H1 (cell line): ENCODE data around the gene COL26A1. TPM values are rescaled to one million over a fixed set of nuclear protein-coding genes. Genes with fewer than 3 reads are reported as not detected.

Source experiments
- CTCF ChIA-PET: fragments of 300-600 bp; sonication (Branson Sonifier 250); formaldehyde crosslinking; loops from one replicate; lab custom pipeline; 2021; ENCODE audit not compliant: partially characterized antibody; lab: Charles Lee
- POLR2A ChIA-PET: fragments of 300-600 bp; sonication (Branson Sonifier 250); formaldehyde crosslinking; loops from one replicate; lab custom pipeline; 2021; ENCODE audit warnings: inconsistent platforms; ENCODE audit not compliant: partially characterized antibody; lab: Charles Lee
- DNase-seq, 2 experiments: peaks; one replicate each; pipeline versions ENCODE4 v3.0.0 to v3.0.0-alpha.2; 2010 to 2022; ENCODE audit warnings: low spot score in 2 of 2, low read depth in 1 of 2, mixed read lengths in 1 of 2
- FAIRE-seq: peaks from 2 replicates; lab custom pipeline; 2011; peaks lifted over from hg19 to GRCh38; lab: Jason Lieb, UNC
- H2AFZ ChIP-seq: 2 replicates; pipeline ENCODE4 v1.8.1; 2012; ENCODE audit warnings: low read length, inconsistent platforms
- H2AK5ac ChIP-seq: 2 replicates; pipeline ENCODE4 v1.6.1; 2013; ENCODE audit warnings: low read depth, low read length
- H2BK120ac ChIP-seq: replicated peaks from 2 replicates; pipeline ENCODE3; 2013; ENCODE audit warnings: low read depth, low read length, inconsistent platforms
- H2BK12ac ChIP-seq: 2 replicates; pipeline ENCODE4 v1.6.1; 2013; ENCODE audit warnings: low read depth, low read length
- H2BK15ac ChIP-seq: 2 replicates; pipeline ENCODE4 v1.6.1; 2013; ENCODE audit warnings: low read length
- H2BK20ac ChIP-seq: 2 replicates; pipeline ENCODE4 v1.6.1; 2013; ENCODE audit warnings: low read length
- H2BK5ac ChIP-seq: 2 replicates; pipeline ENCODE4 v1.6.1; 2013; ENCODE audit warnings: low read depth, low read length
- H3K14ac ChIP-seq: 2 replicates; pipeline ENCODE4 v1.6.1; 2013; ENCODE audit warnings: inconsistent platforms; ENCODE audit not compliant: insufficient read length
- H3K18ac ChIP-seq: 2 replicates; pipeline ENCODE4 v1.6.1; 2013; ENCODE audit warnings: low read length; ENCODE audit errors: extremely low read depth
- H3K23ac ChIP-seq: 2 replicates; pipeline ENCODE4 v1.6.1; 2013; ENCODE audit warnings: inconsistent platforms; ENCODE audit not compliant: insufficient read length
- H3K23me2 ChIP-seq: 2 replicates; pipeline ENCODE4 v1.6.1; 2013; ENCODE audit warnings: low read depth, low read length
- H3K27ac ChIP-seq: 2 replicates; pipeline ENCODE4 v1.6.1; 2011; ENCODE audit warnings: low read depth, low read length, inconsistent platforms
- H3K27me3 ChIP-seq, 4 experiments: replicated peaks in 1 of 4; 1 replicate in 1 of 4; 2 replicates in 3 of 4; pipeline versions ENCODE4 v1.6.1 to v1.8.1; 2011 to 2013; ENCODE audit warnings: low read length in 3 of 4, mild to moderate bottlenecking in 3 of 4, inconsistent platforms in 2 of 4, mixed read lengths in 2 of 4, moderate library complexity in 1 of 4; ENCODE audit not compliant: control insufficient read depth in 3 of 4, insufficient read depth in 3 of 4; ENCODE audit errors: extremely low read depth in 1 of 4
- H3K36me3 ChIP-seq, 4 experiments: 2 replicates each; pipeline versions ENCODE4 v1.6.1 to v1.8.1; 2011 to 2013; ENCODE audit warnings: mild to moderate bottlenecking in 4 of 4, low read length in 3 of 4, moderate library complexity in 2 of 4, control low read depth in 1 of 4, inconsistent platforms in 1 of 4; ENCODE audit not compliant: insufficient read depth in 4 of 4, control insufficient read depth in 2 of 4
- H3K4ac ChIP-seq: replicated peaks from 2 replicates; pipeline ENCODE3; 2013; ENCODE audit warnings: low read length, low read depth, mixed read lengths, inconsistent platforms; ENCODE audit not compliant: insufficient read length
- H3K4me1 ChIP-seq, 4 experiments: replicated peaks in 1 of 4; 1 replicate in 1 of 4; 2 replicates in 3 of 4; pipeline versions ENCODE4 v1.6.1 to v1.8.1; 2011 to 2013; ENCODE audit warnings: low read length in 3 of 4, inconsistent platforms in 2 of 4, mixed read lengths in 1 of 4; ENCODE audit not compliant: insufficient read depth in 4 of 4, control insufficient read depth in 3 of 4
- H3K4me2 ChIP-seq, 2 experiments: 2 replicates each; pipeline versions ENCODE4 v1.6.1 to v1.8.1; 2011 to 2013; ENCODE audit warnings: low read depth in 2 of 2, low read length in 2 of 2, control low read depth in 1 of 2, inconsistent platforms in 1 of 2, mild to moderate bottlenecking in 1 of 2; ENCODE audit not compliant: insufficient read depth in 1 of 2
- H3K4me3 ChIP-seq, 4 experiments: fragments of 200-600, 300-600 bp in 1 of 4; sonication (generic), shearing (Covaris generic), sonication (Bioruptor Twin) in 1 of 4; 2 replicates each; pipeline versions ENCODE4 v1.5.1 to v1.8.1; 2011 to 2016; ENCODE audit warnings: low read length in 4 of 4, low read depth in 3 of 4, control low read depth in 2 of 4, inconsistent platforms in 2 of 4, mild to moderate bottlenecking in 2 of 4, mixed read lengths in 1 of 4, moderate library complexity in 1 of 4; ENCODE audit not compliant: insufficient read depth in 2 of 4; ENCODE audit errors: extremely low read depth in 1 of 4
- H3K56ac ChIP-seq: replicated peaks from 2 replicates; pipeline ENCODE3; 2013; ENCODE audit warnings: low read depth, mild to moderate bottlenecking, mixed read lengths, low read length, inconsistent platforms; ENCODE audit not compliant: insufficient read length
- H3K79me1 ChIP-seq: 2 replicates; pipeline ENCODE4 v1.6.1; 2013; ENCODE audit warnings: low read depth, low read length, control low read depth
- H3K79me2 ChIP-seq, 2 experiments: 2 replicates each; pipeline versions ENCODE4 v1.6.1 to v1.8.1; 2012 to 2013; ENCODE audit warnings: low read length in 2 of 2, mild to moderate bottlenecking in 2 of 2, inconsistent platforms in 1 of 2; ENCODE audit not compliant: insufficient read depth in 2 of 2, control insufficient read depth in 1 of 2
- H3K9ac ChIP-seq, 4 experiments: replicated peaks in 1 of 4; 1 replicate in 1 of 4; 2 replicates in 3 of 4; pipeline versions ENCODE4 v1.6.1 to v1.8.1; 2011 to 2013; ENCODE audit warnings: low read depth in 3 of 4, low read length in 3 of 4, control low read depth in 2 of 4, mild to moderate bottlenecking in 2 of 4, moderate library complexity in 2 of 4, inconsistent platforms in 1 of 4; ENCODE audit errors: extremely low read depth in 1 of 4
- H3K9me3 ChIP-seq, 2 experiments: 2 replicates each; pipeline versions ENCODE4 v1.6.1 to v1.8.1; 2012 to 2013; ENCODE audit warnings: mild to moderate bottlenecking in 2 of 2, moderate library complexity in 2 of 2, control low read depth in 1 of 2, inconsistent platforms in 1 of 2, low read depth in 1 of 2, low read length in 1 of 2, mixed read lengths in 1 of 2; ENCODE audit not compliant: insufficient read depth in 2 of 2
- H4K20me1 ChIP-seq, 2 experiments: replicated peaks in 1 of 2; 2 replicates each; pipeline versions ENCODE3 to v1.8.1; 2011 to 2013; ENCODE audit warnings: inconsistent platforms in 2 of 2, low read length in 2 of 2, mild to moderate bottlenecking in 1 of 2; ENCODE audit not compliant: insufficient read depth in 2 of 2, control insufficient read depth in 1 of 2
- H4K5ac ChIP-seq: 2 replicates; pipeline ENCODE4 v1.6.1; 2013; ENCODE audit warnings: low read length, low read depth, mixed read lengths, inconsistent platforms; ENCODE audit not compliant: insufficient read length
- H4K8ac ChIP-seq: 2 replicates; pipeline ENCODE4 v1.8.0; 2013; ENCODE audit warnings: mild to moderate bottlenecking, moderate library complexity, low read length, inconsistent platforms; ENCODE audit not compliant: insufficient read depth; ENCODE audit errors: extremely low read depth
- H4K91ac ChIP-seq: replicated peaks from 2 replicates; pipeline ENCODE3; 2013; ENCODE audit warnings: low read length, mixed read lengths, inconsistent platforms; ENCODE audit not compliant: insufficient read length
- BRCA1 ChIP-seq: IDR thresholded peaks from 2 replicates; pipeline ENCODE4 v1.6.1; 2012; ENCODE audit warnings: low read depth, low read length, improper control_type of control experiment
- FOSL1 ChIP-seq: IDR thresholded peaks from 2 replicates; pipeline ENCODE4 v1.6.1; 2011; ENCODE audit warnings: mild to moderate bottlenecking, low read depth, low read length, moderate library complexity; ENCODE audit not compliant: insufficient read depth
- HDAC6 ChIP-seq: IDR thresholded peaks from one replicate; pipeline ENCODE4 v1.7.1; 2012; ENCODE audit warnings: low read depth, mild to moderate bottlenecking, inconsistent platforms, low read length, moderate library complexity
- KDM4A ChIP-seq: IDR thresholded peaks from one replicate; pipeline ENCODE4 v1.7.1; 2012; ENCODE audit warnings: low read depth, mild to moderate bottlenecking, moderate library complexity, low read length, inconsistent platforms; ENCODE audit not compliant: severe bottlenecking
- PHF8 ChIP-seq: fragments of 200-600 bp; sonication (generic); conservative IDR thresholded peaks from 2 replicates; pipeline ENCODE4 v1.7.1; 2012; ENCODE audit warnings: low read depth, mild to moderate bottlenecking, inconsistent platforms, low read length, moderate library complexity
- POLR2A ChIP-seq, 2 experiments: IDR thresholded peaks; 1 replicate in 1 of 2; 2 replicates in 1 of 2; pipeline ENCODE4 v1.6.1; 2011; ENCODE audit warnings: low read depth in 2 of 2, low read length in 2 of 2, mild to moderate bottlenecking in 2 of 2; ENCODE audit errors: control extremely low read depth in 1 of 2
- SP2 ChIP-seq: IDR thresholded peaks from 2 replicates; pipeline ENCODE4 v1.6.1; 2012; ENCODE audit warnings: mild to moderate bottlenecking, low read length, inconsistent platforms
- SUZ12 ChIP-seq: fragments of 200-600 bp; sonication (generic); IDR thresholded peaks from 2 replicates; pipeline ENCODE4 v1.6.1; 2012; ENCODE audit warnings: mild to moderate bottlenecking, inconsistent platforms, low read length, moderate library complexity, mixed read lengths
- TAF7 ChIP-seq: optimal IDR thresholded peaks from 2 replicates; pipeline ENCODE3; 2011; ENCODE audit warnings: low read depth, mild to moderate bottlenecking, inconsistent platforms, low read length, moderate library complexity, borderline replicate concordance
- WGBS, 2 experiments: shearing (Covaris generic) in 1 of 2; methylation state at CpG; one replicate each; pipeline versions ENCODE4 v1.1.6 to v1.1.7; 2013 to 2015; ENCODE audit warnings: low lambda C conversion rate in 2 of 2, mixed read lengths in 2 of 2, inconsistent platforms in 1 of 2, low coverage in 1 of 2, missing lambda C conversion rate in 1 of 2; ENCODE audit not compliant: insufficient replicate concordance in 2 of 2, insufficient coverage in 1 of 2, insufficient read length in 1 of 2; ENCODE audit errors: extremely low coverage in 1 of 2, missing lambda C conversion rate in 1 of 2; 5-methylcytosine and 5-hydroxymethylcytosine counted together
- polyA plus RNA-seq, 7 experiments: library from polyadenylated mRNA; depleted of rRNA in 3 of 7; stranded (reverse) in 5 of 7; unstranded in 2 of 7; fragments of >200 nt in 5 of 7; fragments of 200-250 nt in 2 of 7; gene quantifications; 1 replicate in 5 of 7; 2 replicates in 1 of 7; 4 replicates in 1 of 7; pipeline versions ENCODE4 v1.2.1 to v1.2.3, GENCODE V29; 2011 to 2013; ENCODE audit warnings: missing spikeins in 2 of 7, mixed read lengths in 2 of 7
- total RNA-seq: library from RNA; stranded (reverse); fragmentation: NEBNext Ultra II Directional; extraction: Animal tissue kit (Norgen Biotek cat#: 25700); gene quantifications from 2 replicates; pipeline ENCODE4 v1.2.1, GENCODE V29; 2021
- TF ChIP-seq, protein P1 (sequence below), 3 experiments: IDR thresholded peaks; 1 replicate in 2 of 3; 2 replicates in 1 of 3; pipeline versions ENCODE4 v1.5.1 to v1.6.1; 2011; ENCODE audit warnings: low read length in 3 of 3, mild to moderate bottlenecking in 3 of 3, inconsistent platforms in 2 of 3, low read depth in 1 of 3, moderate library complexity in 1 of 3; ENCODE audit not compliant: insufficient read depth in 1 of 3; ENCODE audit errors: control extremely low read depth in 1 of 3
- TF ChIP-seq, protein P2 (sequence below): IDR thresholded peaks from 2 replicates; pipeline ENCODE4 v1.6.1; 2011; ENCODE audit warnings: low read depth, mild to moderate bottlenecking, low read length; ENCODE audit not compliant: insufficient read depth

COL26A1 gene
- total and polyA plus RNA-seq, 2 of the 8 experiments (the other 6 are each of a cell fraction or from before 2014, with no cell fraction given) = 51.1 to 68.8 TPM

DNA sequence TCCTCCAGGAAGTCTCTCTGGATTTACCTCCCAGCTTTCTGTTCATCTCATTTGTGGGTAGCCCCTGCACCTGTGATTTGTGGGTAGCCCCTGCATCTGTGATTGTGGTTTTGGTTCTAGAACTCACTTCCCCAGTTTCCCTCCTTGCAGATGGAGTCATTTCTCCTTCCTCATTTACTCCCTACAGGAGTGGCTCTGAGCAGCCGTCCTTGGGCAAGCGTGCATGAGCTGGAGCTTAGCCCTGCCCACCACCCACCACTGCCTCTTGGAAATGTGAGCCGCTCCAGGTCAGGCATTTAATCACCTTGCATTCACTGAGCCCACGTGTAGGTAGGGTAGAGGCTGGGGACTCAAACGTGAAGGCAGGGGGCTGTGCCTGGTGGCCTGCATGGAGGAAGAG is 8.2 kb downstream of the COL26A1 start:
- Histone ChIP-seq H4K20me1 (peaks cover 0 to 4% of the 10 kb centered on the region in 2 experiments), H3K4me1 (peaks cover 0 to 3% (median 2%) of the 10 kb centered on the region in 4 experiments; a peak in 3 of 7 replicates), H3K4ac (no peak overlapping the region), H3K23ac (no peak overlapping the region), H4K91ac (no peak overlapping the region), H3K23me2 (no peaks in the 10 kb centered on the region), H2BK20ac (no peak overlapping the region), H3K36me3 (no peaks in the 10 kb centered on the region; a peak in 1 of 8 replicates), H2BK12ac (no peak overlapping the region), H2BK120ac (no peak overlapping the region), H3K9ac (no peak overlapping the region), H3K18ac (no peak overlapping the region), H2BK15ac (no peak overlapping the region), H3K4me2 (no peak overlapping the region), H3K27me3 (no peaks in the 10 kb centered on the region), H3K14ac (no peak overlapping the region), H2AFZ (no peak overlapping the region), H3K79me1 (peaks cover 15% of the 10 kb centered on the region), H4K8ac (no peak overlapping the region), H4K5ac (no peak overlapping the region), H3K79me2 (peaks cover 4 to 61% of the 10 kb centered on the region in 2 experiments; a peak in 3 of 4 replicates), H3K4me3 (no peak overlapping the region), H2BK5ac (no peak overlapping the region), H3K27ac (no peak overlapping the region), H2AK5ac (no peak overlapping the region), H3K56ac (no peak overlapping the region), H3K9me3 (no peaks in the 10 kb centered on the region)
- WGBS, 2 experiments = 93% methylated on average over 5 of the region's 5 CpGs; no CpG with 5 or more reads in 1 of the 2 experiments
- CTCF ChIA-PET = interaction anchor here (1.0 to 36.0 kb wide), 6 partner anchors 8 to 88 kb away, joined by 3 to 728 read pairs (median 7); partner anchors contain the start of genes COL26A1 and IFT22
- no peak for FAIRE-seq
- POLR2A ChIA-PET = interaction anchor here (1.3 to 4.7 kb wide), 4 partner anchors 8 to 28 kb away, joined by 4 to 29 read pairs (median 10); partner anchors contain the start of gene COL26A1
- DNase-seq = no peak
- TF ChIP-seq POLR2A (IDR thresholded peaks at IDR 0.05; ENCODE audit: control extremely low read depth in 1 of 2, low read depth in 2 of 2, low read length in 2 of 2) (no peak), FOSL1 (no peak), SP2 (no peak), TAF7 (no peak), SUZ12 (no peak), HDAC6 (no peak), KDM4A (no peak), PHF8 (no peak), BRCA1 (no peak)
- TF ChIP-seq, protein P1, sequence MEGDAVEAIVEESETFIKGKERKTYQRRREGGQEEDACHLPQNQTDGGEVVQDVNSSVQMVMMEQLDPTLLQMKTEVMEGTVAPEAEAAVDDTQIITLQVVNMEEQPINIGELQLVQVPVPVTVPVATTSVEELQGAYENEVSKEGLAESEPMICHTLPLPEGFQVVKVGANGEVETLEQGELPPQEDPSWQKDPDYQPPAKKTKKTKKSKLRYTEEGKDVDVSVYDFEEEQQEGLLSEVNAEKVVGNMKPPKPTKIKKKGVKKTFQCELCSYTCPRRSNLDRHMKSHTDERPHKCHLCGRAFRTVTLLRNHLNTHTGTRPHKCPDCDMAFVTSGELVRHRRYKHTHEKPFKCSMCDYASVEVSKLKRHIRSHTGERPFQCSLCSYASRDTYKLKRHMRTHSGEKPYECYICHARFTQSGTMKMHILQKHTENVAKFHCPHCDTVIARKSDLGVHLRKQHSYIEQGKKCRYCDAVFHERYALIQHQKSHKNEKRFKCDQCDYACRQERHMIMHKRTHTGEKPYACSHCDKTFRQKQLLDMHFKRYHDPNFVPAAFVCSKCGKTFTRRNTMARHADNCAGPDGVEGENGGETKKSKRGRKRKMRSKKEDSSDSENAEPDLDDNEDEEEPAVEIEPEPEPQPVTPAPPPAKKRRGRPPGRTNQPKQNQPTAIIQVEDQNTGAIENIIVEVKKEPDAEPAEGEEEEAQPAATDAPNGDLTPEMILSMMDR (IDR thresholded peaks at IDR 0.05; ENCODE audit: control extremely low read depth in 1 of 3, insufficient read depth in 1 of 3, low read depth in 1 of 3, low read length in 3 of 3) = no peak
- TF ChIP-seq, protein P2, sequence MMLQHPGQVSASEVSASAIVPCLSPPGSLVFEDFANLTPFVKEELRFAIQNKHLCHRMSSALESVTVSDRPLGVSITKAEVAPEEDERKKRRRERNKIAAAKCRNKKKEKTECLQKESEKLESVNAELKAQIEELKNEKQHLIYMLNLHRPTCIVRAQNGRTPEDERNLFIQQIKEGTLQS = no peak
